Naive thymus-derived CD8-positive, alpha-beta T cell (primary cell): ENCODE measurements around the gene WSB1. TPM values are rescaled to one million over a fixed set of nuclear protein-coding genes. Genes with fewer than 3 reads are reported as not detected.
A peak's percentile ranks its signal among the peaks of the same experiment; 100 is the strongest.

ENCODE experiments used
- ATAC-seq, 2 donors: fragments of 150-1000 bp; cut with Tn5 transposase in 1 of 2; sonication (Bioruptor Pico), chemical (Tn5 transposase) in 1 of 2; 1 replicate in 1 of 2; 2 replicates in 1 of 2; pipeline ENCODE4 v1.10.0; 2021; ENCODE audit warnings: mild to moderate bottlenecking in 2 of 2, moderate library complexity in 2 of 2
- POLR2A ChIA-PET: fragments of 350-600 bp; sonication (Branson Sonifier 250); formaldehyde crosslinking; loops from one replicate; lab custom pipeline; 2021; ENCODE audit warnings: antibody characterized with exemption; lab: Charles Lee
- DNase-seq, 10 donors: peaks; one replicate each; pipeline versions ENCODE4 v3.0.0 to v3.0.0-alpha.2; 2020 to 2022
- H3K27ac Mint-ChIP-seq, 10 donors: one replicate each; pipeline ENCODE4 v1.8.0; 2020 to 2022; ENCODE audit warnings: mild to moderate bottlenecking in 10 of 10, mixed read lengths in 10 of 10, moderate library complexity in 4 of 10, inconsistent platforms in 1 of 10
- H3K27me3 Mint-ChIP-seq, 5 donors: one replicate each; pipeline ENCODE4 v1.8.0; 2021 to 2022; ENCODE audit warnings: mixed read lengths in 5 of 5
- H3K36me3 Mint-ChIP-seq, 3 donors: one replicate each; pipeline ENCODE4 v1.8.0; 2020 to 2022; ENCODE audit warnings: mixed read lengths in 3 of 3, mild to moderate bottlenecking in 2 of 3, inconsistent platforms in 1 of 3
- H3K4me1 Mint-ChIP-seq, 4 donors: one replicate each; pipeline ENCODE4 v1.8.0; 2021 to 2022; ENCODE audit warnings: mixed read lengths in 4 of 4
- H3K4me3 Mint-ChIP-seq, 10 donors: one replicate each; pipeline ENCODE4 v1.8.0; 2020 to 2022; ENCODE audit warnings: mild to moderate bottlenecking in 10 of 10, mixed read lengths in 10 of 10, moderate library complexity in 6 of 10, inconsistent platforms in 1 of 10
- H3K9me3 Mint-ChIP-seq, 9 donors: one replicate each; pipeline ENCODE4 v1.8.0; 2020 to 2022; ENCODE audit warnings: mixed read lengths in 9 of 9, mild to moderate bottlenecking in 3 of 9, inconsistent platforms in 1 of 9, moderate library complexity in 1 of 9
- polyA plus RNA-seq, 3 donors: library from polyadenylated mRNA; unstranded; fragments of 300-500 nt; fragmentation: Illumina TruSeq; gene quantifications; one replicate each; pipeline ENCODE4 v1.2.3, GENCODE V29; 2021
- total RNA-seq, 8 experiments: library from RNA in 2 of 8; stranded (reverse) in 2 of 8; gene quantifications; one replicate each; pipeline ENCODE4 v1.2.3 and lab custom pipeline; 2021 to 2026

WSB1 gene
- total and polyA plus RNA-seq, 5 experiments from 2014 or later, result 128 to 186 (median 154) TPM

DNA sequence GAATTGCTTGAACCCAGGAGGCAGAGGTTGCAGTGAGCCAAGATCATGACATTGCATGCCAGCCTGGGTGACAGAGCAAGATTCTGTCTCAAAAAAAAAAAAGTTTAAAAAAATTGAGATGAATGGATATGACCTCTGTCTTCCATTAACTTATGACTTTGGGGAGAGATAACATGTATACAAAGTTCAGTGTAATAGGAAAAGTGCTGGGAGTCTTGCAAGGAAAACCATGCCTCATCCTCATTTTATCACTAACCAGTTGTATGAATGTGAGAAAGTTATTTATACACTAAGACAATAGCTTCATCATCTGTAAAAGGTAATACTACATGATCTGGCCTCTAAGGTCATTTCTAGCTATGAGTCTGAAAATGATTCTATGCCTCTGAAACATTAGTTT, 10.2 kb upstream of the WSB1 start:
- DNase-seq, result no peak
- Mint-ChIP-seq H3K27me3 (peaks cover 0 to 3% (median 0%) of the 10 kb centered on the region in 5 donors), H3K4me3 (no peak overlapping the region), H3K36me3 (no peaks in the 10 kb centered on the region), H3K4me1 (peaks cover 0 to 50% (median 2%) of the 10 kb centered on the region in 4 donors), H3K9me3 (no peaks in the 10 kb centered on the region), H3K27ac (no peak overlapping the region)
- no peak for ATAC-seq
- POLR2A ChIA-PET, result interaction anchor here (2.8 kb wide), 1 partner anchor 10 kb away, joined by 14 read pairs; the partner anchor contains the start of gene WSB1

DNA sequence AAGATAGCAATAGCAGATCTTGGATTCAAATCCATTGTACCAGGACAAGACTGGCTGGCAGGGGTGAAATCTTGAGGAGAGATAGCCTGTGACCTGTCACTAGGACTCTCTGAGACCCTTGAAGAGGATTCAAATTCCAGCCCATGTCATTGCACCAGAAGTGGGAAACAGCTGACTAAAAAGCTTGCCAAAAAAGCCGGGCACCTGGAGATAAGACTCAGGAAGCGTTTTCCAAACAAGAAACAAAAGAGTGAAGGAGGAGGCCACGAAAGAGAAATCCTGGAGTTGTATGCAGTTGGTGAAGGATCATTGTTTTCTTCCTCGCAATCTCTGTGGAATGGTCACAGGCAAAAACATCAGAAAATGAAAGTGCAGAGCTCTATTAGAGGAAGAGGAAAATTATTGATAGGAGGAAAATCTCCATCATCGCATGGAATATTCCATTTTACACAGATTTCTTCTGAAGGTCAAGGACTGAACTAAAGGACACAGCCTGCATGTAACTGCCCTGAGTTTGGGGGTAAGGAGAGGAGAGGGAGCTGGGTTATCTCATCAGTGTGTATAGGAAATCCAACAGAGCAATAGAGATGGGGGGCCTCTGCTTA, 9.0 kb upstream of the WSB1 start:
- Mint-ChIP-seq H3K27me3 (peaks cover 0 to 3% (median 0%) of the 10 kb centered on the region in 5 donors), H3K9me3 (no peaks in the 10 kb centered on the region), H3K4me1 (peaks cover 0 to 52% (median 2%) of the 10 kb centered on the region in 4 donors), H3K27ac (no peak overlapping the region), H3K4me3 (peak overlapping the region in 1 of 10 donors; percentile 25), H3K36me3 (no peaks in the 10 kb centered on the region)
- POLR2A ChIA-PET, result interaction anchor here (0.6 to 2.8 kb wide), 2 partner anchors 9 to 11 kb away, joined by 3 to 14 read pairs; partner anchors contain the start of gene WSB1
- DNase-seq, result no peak
- ATAC-seq, result no peak

GRCh38 chr17:27285516-27285915, 8.4 kb upstream of the WSB1 start:
- no peaks in the 10 kb centered on the region for H3K9me3 Mint-ChIP-seq
- peaks cover 0 to 3% (median 0%) of the 10 kb centered on the region in 5 donors for H3K27me3 Mint-ChIP-seq
- ATAC-seq (no peak), DNase-seq (no peak)
- POLR2A ChIA-PET, result interaction anchor here (2.8 kb wide), 1 partner anchor 9 kb away, joined by 14 read pairs; the partner anchor contains the start of gene WSB1
- no peak overlapping the region for H3K4me3 Mint-ChIP-seq
- H3K27ac Mint-ChIP-seq, result no peak overlapping the region
- peaks cover 0 to 50% (median 2%) of the 10 kb centered on the region in 4 donors for H3K4me1 Mint-ChIP-seq
- H3K36me3 Mint-ChIP-seq, result no peaks in the 10 kb centered on the region

DNA sequence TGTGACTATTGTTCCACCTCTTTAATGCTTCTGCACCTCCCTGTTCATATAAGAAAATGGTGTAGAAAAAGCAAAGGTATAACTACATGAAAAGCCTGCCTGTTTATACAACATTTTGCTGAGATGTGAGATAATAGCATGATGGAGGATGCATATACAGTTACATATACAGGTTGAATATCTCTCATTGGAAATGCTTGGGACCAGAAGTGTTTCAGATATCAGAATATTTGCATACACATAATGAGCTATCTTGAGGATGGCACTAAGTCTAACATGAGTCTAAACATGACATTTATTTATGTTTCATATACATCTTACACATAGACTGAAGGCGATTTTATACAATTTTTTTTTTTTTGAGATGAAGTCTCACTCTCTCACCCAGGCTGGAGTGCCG, 5.7 kb upstream of the WSB1 start:
- POLR2A ChIA-PET, result no interaction called here
- peaks cover 1 to 40% (median 3%) of the 10 kb centered on the region in 4 donors for H3K4me1 Mint-ChIP-seq
- no peaks in the 10 kb centered on the region for H3K36me3 Mint-ChIP-seq
- no peak overlapping the region for H3K4me3 Mint-ChIP-seq
- H3K27ac Mint-ChIP-seq, result no peak overlapping the region
- ATAC-seq, result no peak
- no peak for DNase-seq
- peaks cover 0 to 3% (median 0%) of the 10 kb centered on the region in 5 donors for H3K27me3 Mint-ChIP-seq
- H3K9me3 Mint-ChIP-seq, result no peaks in the 10 kb centered on the region

- Mint-ChIP-seq H3K9me3 (no peaks in the 10 kb centered on the region), H3K27me3 (peaks cover 0 to 3% (median 0%) of the 10 kb centered on the region in 5 donors), H3K27ac (peak overlapping the region in 2 of 10 donors; percentile 2 to 12), H3K36me3 (no peaks in the 10 kb centered on the region), H3K4me1 (peaks cover under 1 to 33% (median 14%) of the 10 kb centered on the region in 4 donors), H3K4me3 (no peak overlapping the region)
- ATAC-seq, result no peak
- no peak for DNase-seq
- POLR2A ChIA-PET, result no interaction called here
These were observed 4.1 kb upstream of the WSB1 start for GRCh38 chr17:27289856-27290255.

DNA sequence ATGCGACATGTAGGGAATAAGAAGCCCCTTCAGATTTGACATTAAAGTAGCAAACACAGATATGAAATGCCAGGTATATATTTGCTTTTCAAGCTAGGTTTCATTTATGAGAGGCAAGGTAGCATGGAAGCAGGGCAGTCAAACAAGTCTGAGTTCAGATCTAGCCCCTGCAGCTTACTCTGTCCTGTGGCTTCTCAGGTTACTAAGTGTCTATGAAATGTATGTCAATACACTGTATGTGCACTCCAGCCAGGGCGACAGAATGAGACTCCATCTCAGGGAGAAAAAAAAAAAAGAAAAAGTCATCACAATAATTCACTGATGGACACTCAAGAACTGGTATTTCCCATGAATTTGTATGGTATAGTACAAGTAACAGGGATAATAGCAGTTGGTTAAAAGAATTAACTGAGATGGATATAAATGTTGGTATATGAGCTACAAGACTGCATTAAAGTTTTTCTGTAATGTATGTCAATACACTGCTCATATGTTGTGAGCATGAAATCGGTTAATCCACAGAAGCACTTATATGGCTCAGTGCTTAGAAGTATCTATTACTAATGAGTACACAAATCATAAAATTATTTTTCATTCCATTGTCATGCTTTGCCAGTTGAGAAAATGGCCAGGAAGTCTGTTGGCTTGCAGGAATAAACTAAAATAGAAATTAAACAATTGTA, 2.9 kb upstream of the WSB1 start:
- peaks cover 0 to 3% (median 0%) of the 10 kb centered on the region in 5 donors for H3K27me3 Mint-ChIP-seq
- H3K4me3 Mint-ChIP-seq, result peak overlapping the region in 1 of 10 donors; percentile 6
- ATAC-seq (no peak), DNase-seq (no peak)
- H3K4me1 Mint-ChIP-seq, result peaks cover 5 to 33% (median 24%) of the 10 kb centered on the region in 4 donors
- H3K9me3 Mint-ChIP-seq, result no peaks in the 10 kb centered on the region
- peak overlapping the region in 3 of 10 donors; percentile 10 to 99 (median 15) for H3K27ac Mint-ChIP-seq
- no peaks in the 10 kb centered on the region for H3K36me3 Mint-ChIP-seq
- POLR2A ChIA-PET, result no interaction called here

- DNase-seq, result peak in 3 of 10 donors; percentile 3 to 23 (median 4)
- POLR2A ChIA-PET, result interaction anchor here (0.5 to 3.0 kb wide), 21 partner anchors 9 to 338 kb away, joined by 3 to 30 read pairs (median 4); partner anchors contain the start of genes KSR1 and LGALS9
These were observed 486 bp upstream of the WSB1 start for GRCh38 chr17:27293359-27293897.

GRCh38 chr17:27294689-27295630, 1.0 kb downstream of the WSB1 start:
- peak overlapping the region; percentile 93 to 100 (median 99) for H3K27ac Mint-ChIP-seq

More at GRCh38 chr17:27293359-27293897, 486 bp upstream of the WSB1 start:
- Mint-ChIP-seq H3K4me1 (peaks cover 13 to 53% (median 43%) of the 10 kb centered on the region in 4 donors), H3K27me3 (no peaks in the 10 kb centered on the region), H3K9me3 (no peaks in the 10 kb centered on the region), H3K27ac (peak overlapping the region; percentile 93 to 100 (median 99)), H3K4me3 (peak overlapping the region; percentile 96 to 100 (median 99)), H3K36me3 (peaks cover 0 to 5% (median 0%) of the 10 kb centered on the region in 3 donors)
- no peak for ATAC-seq

DNA sequence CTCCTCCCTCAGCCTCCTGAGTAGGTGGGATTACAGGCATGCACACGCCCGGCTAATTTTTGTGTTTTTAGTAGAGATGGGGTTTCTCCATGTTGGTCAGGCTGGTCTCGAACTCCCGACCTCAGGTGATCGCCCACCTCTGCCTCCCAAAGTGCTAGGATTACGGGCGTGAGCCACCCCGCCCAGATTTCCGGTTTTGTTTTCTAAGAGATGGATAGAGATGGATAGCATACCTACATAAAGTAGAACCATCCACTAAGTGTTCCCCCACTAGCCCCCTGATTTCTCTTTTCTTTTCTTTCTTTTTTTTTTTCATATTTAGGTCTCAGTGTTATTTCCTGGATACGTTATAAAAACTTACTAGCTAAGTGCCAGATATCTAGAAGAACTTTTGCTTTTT, 2.0 kb downstream of the WSB1 start:
- H3K27ac Mint-ChIP-seq, result peak overlapping the region; percentile 61 to 100 (median 99)
- H3K4me1 Mint-ChIP-seq, result peaks cover 18 to 67% (median 58%) of the 10 kb centered on the region in 4 donors
- H3K27me3 Mint-ChIP-seq, result no peaks in the 10 kb centered on the region
- no peak for ATAC-seq
- no peaks in the 10 kb centered on the region for H3K9me3 Mint-ChIP-seq
- H3K4me3 Mint-ChIP-seq, result peak overlapping the region; percentile 96 to 100 (median 99)
- POLR2A ChIA-PET, result interaction anchor here (0.6 to 3.0 kb wide), 2 partner anchors 8 to 37 kb away, joined by 3 to 15 read pairs; no protein-coding TSS in a partner anchor
- H3K36me3 Mint-ChIP-seq, result peaks cover 0 to 5% (median 0%) of the 10 kb centered on the region in 3 donors
- no peak for DNase-seq

More at GRCh38 chr17:27294689-27295630, 1.0 kb downstream of the WSB1 start:
- POLR2A ChIA-PET, result interaction anchor here (0.7 to 3.0 kb wide), 17 partner anchors 9 to 513 kb away, joined by 3 to 30 read pairs (median 5); partner anchors contain the start of genes KSR1 and LGALS9
- H3K9me3 Mint-ChIP-seq, result no peaks in the 10 kb centered on the region
- peak; percentile 10 to 75 (median 50) for DNase-seq
- H3K4me3 Mint-ChIP-seq, result peak overlapping the region; percentile 96 to 100 (median 99)
- ATAC-seq, result peak; percentile 51 to 59
- peaks cover 18 to 64% (median 54%) of the 10 kb centered on the region in 4 donors for H3K4me1 Mint-ChIP-seq
- H3K36me3 Mint-ChIP-seq, result peaks cover 0 to 5% (median 0%) of the 10 kb centered on the region in 3 donors
- H3K27me3 Mint-ChIP-seq, result no peaks in the 10 kb centered on the region

- Mint-ChIP-seq H3K4me3 (peak overlapping the region; percentile 96 to 100 (median 99)), H3K36me3 (peaks cover 0 to 9% (median 0%) of the 10 kb centered on the region in 3 donors), H3K27ac (peak overlapping the region in 9 of 10 donors; percentile 61 to 100 (median 99)), H3K4me1 (peaks cover 23 to 70% (median 64%) of the 10 kb centered on the region in 4 donors), H3K9me3 (no peaks in the 10 kb centered on the region), H3K27me3 (no peaks in the 10 kb centered on the region)
- POLR2A ChIA-PET, result interaction anchor here (0.6 kb wide), 1 partner anchor 37 kb away, joined by 3 read pairs; no protein-coding TSS in a partner anchor
- ATAC-seq, result no peak
- no peak for DNase-seq
These were observed 2.6 kb downstream of the WSB1 start for GRCh38 chr17:27296428-27296979.

DNA sequence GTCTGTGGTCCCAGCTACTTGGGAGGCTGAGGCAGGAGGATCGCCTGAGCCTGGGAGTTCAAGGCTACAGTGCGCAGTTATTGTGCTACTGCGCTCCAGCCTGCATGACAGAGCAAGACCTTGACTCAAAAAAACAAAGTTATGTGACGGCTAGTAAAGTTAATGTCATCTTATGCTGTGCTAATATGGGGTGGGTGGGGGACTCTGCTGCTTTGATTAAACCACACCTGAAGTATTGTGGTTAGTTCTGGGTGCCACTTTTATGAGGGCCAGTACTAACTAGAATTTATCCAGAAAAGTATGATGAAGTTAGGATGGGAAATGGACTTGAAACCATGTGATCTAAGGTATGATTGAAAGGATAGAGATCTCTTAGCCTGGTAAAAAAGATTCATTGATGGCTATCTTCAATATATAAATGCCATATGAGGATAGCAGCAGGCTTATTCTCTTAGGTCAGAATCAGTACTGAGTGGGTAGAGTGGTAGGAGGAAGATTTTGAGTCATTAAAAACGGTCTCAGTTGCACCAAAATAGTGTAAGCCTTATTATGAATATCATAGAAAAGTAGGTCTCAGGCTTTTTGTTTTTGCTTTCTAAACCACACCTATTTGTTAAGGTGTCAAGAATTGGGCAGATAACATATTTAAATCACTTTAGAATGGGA, 5.6 kb downstream of the WSB1 start:
- peaks cover 0 to 30% (median 0%) of the 10 kb centered on the region in 3 donors for H3K36me3 Mint-ChIP-seq
- H3K27ac Mint-ChIP-seq, result peak overlapping the region in 8 of 10 donors; percentile 0 to 83 (median 53)
- ATAC-seq (no peak), DNase-seq (no peak)
- H3K27me3 Mint-ChIP-seq, result no peaks in the 10 kb centered on the region
- peak overlapping the region in 9 of 10 donors; percentile 7 to 63 (median 31) for H3K4me3 Mint-ChIP-seq
- POLR2A ChIA-PET, result no interaction called here
- H3K9me3 Mint-ChIP-seq, result no peaks in the 10 kb centered on the region
- peaks cover 29 to 79% (median 71%) of the 10 kb centered on the region in 4 donors for H3K4me1 Mint-ChIP-seq
